Measurements from ENCODE around the gene TBC1D1. TPM values are rescaled to one million over a fixed set of nuclear protein-coding genes. Genes with fewer than 3 reads are reported as not detected.

The TBC1D1 gene
- total RNA-seq, 1 donor from 2014 or later = 92.7 TPM

GRCh38 chr4:37865450-37865849 is 25.4 kb upstream of the TBC1D1 start:
- H3K27me3 Mint-ChIP-seq (ENCODE audit: low read depth) = no peaks in the 10 kb centered on the region
- no peak overlapping the region for H3K4me3 Mint-ChIP-seq (ENCODE audit: unreplicated experiment)
- TF ChIP-seq CTCF (IDR thresholded peaks at IDR 0.05) = no peak
- H3K4me1 Mint-ChIP-seq (ENCODE audit: low read depth) = peaks cover 18% of the 10 kb centered on the region
- H3K9me3 Mint-ChIP-seq (ENCODE audit: low read depth) = peaks cover 5% of the 10 kb centered on the region
- H3K36me3 Mint-ChIP-seq (ENCODE audit: low read depth) = peaks cover 17% of the 10 kb centered on the region
- no peak overlapping the region for H3K27ac Mint-ChIP-seq (ENCODE audit: unreplicated experiment)
- no peak for DNase-seq (ENCODE audit: low spot score)

GRCh38 chr4:37867102-37867501 is 23.8 kb upstream of the TBC1D1 start:
- Mint-ChIP-seq H3K27me3 (ENCODE audit: low read depth) (no peaks in the 10 kb centered on the region), H3K9me3 (ENCODE audit: low read depth) (peaks cover 5% of the 10 kb centered on the region), H3K36me3 (ENCODE audit: low read depth) (peaks cover 11% of the 10 kb centered on the region), H3K27ac (ENCODE audit: unreplicated experiment) (no peak overlapping the region), H3K4me1 (ENCODE audit: low read depth) (peaks cover 15% of the 10 kb centered on the region), H3K4me3 (ENCODE audit: unreplicated experiment) (no peak overlapping the region)
- DNase-seq (ENCODE audit: low spot score) = no peak
- no peak for TF ChIP-seq CTCF (IDR thresholded peaks at IDR 0.05)

GRCh38 chr4:37868238-37868637 is 22.6 kb upstream of the TBC1D1 start:
- H3K9me3 Mint-ChIP-seq (ENCODE audit: low read depth) = peaks cover 5% of the 10 kb centered on the region
- H3K4me3 Mint-ChIP-seq (ENCODE audit: unreplicated experiment) = no peak overlapping the region
- H3K27me3 Mint-ChIP-seq (ENCODE audit: low read depth) = no peaks in the 10 kb centered on the region
- peaks cover 15% of the 10 kb centered on the region for H3K4me1 Mint-ChIP-seq (ENCODE audit: low read depth)
- peaks cover 7% of the 10 kb centered on the region for H3K36me3 Mint-ChIP-seq (ENCODE audit: low read depth)
- H3K27ac Mint-ChIP-seq (ENCODE audit: unreplicated experiment) = no peak overlapping the region
- DNase-seq (ENCODE audit: low spot score) = no peak
- TF ChIP-seq CTCF (IDR thresholded peaks at IDR 0.05) = no peak

GRCh38 chr4:37872310-37872988 is 18.4 kb upstream of the TBC1D1 start:
- Mint-ChIP-seq H3K27ac (ENCODE audit: unreplicated experiment) (no peak overlapping the region), H3K4me3 (ENCODE audit: unreplicated experiment) (no peak overlapping the region), H3K27me3 (ENCODE audit: low read depth) (no peaks in the 10 kb centered on the region), H3K9me3 (ENCODE audit: low read depth) (peaks cover 3% of the 10 kb centered on the region), H3K4me1 (ENCODE audit: low read depth) (no peaks in the 10 kb centered on the region), H3K36me3 (ENCODE audit: low read depth) (peaks cover 4% of the 10 kb centered on the region)
- TF ChIP-seq CTCF (IDR thresholded peaks at IDR 0.05) = no peak
- DNase-seq (ENCODE audit: low spot score) = no peak

GRCh38 chr4:37873386-37873785 is 17.5 kb upstream of the TBC1D1 start:
- no peak for DNase-seq (ENCODE audit: low spot score)
- no peak for TF ChIP-seq CTCF (IDR thresholded peaks at IDR 0.05)
- H3K27ac Mint-ChIP-seq (ENCODE audit: unreplicated experiment) = no peak overlapping the region

More at GRCh38 chr4:37873386-37873785, 17.5 kb upstream of the TBC1D1 start:
- Mint-ChIP-seq H3K4me3 (ENCODE audit: unreplicated experiment) (no peak overlapping the region), H3K4me1 (ENCODE audit: low read depth) (no peaks in the 10 kb centered on the region), H3K36me3 (ENCODE audit: low read depth) (no peaks in the 10 kb centered on the region), H3K27me3 (ENCODE audit: low read depth) (no peaks in the 10 kb centered on the region), H3K9me3 (ENCODE audit: low read depth) (no peaks in the 10 kb centered on the region)
